Type B pancreatic cell (in vitro differentiated cells): ENCODE data around the gene COQ2. TPM values are rescaled to one million over a fixed set of nuclear protein-coding genes. Genes with fewer than 3 reads are reported as not detected.
"Not testable (repeated sequence)": the region's sequence is repeated elsewhere in the genome, so short reads cannot be mapped to it uniquely, and the experiment has no call there.

Source experiments
- DNase-seq: peaks from one replicate; pipeline ENCODE4 v3.0.0; 2021; ENCODE audit warnings: mixed read lengths; ENCODE audit not compliant: unreplicated experiment; ENCODE audit errors: extremely low spot score
- H3K27ac Mint-ChIP-seq: 2 replicates; pipeline ENCODE4 v1.8.0; 2021; ENCODE audit warnings: mild to moderate bottlenecking, mixed read lengths
- H3K27me3 Mint-ChIP-seq: 2 replicates; pipeline ENCODE4 v1.8.0; 2021; ENCODE audit warnings: mixed read lengths
- H3K36me3 Mint-ChIP-seq: 2 replicates; pipeline ENCODE4 v1.8.0; 2021; ENCODE audit warnings: mixed read lengths
- H3K4me1 Mint-ChIP-seq: one replicate; pipeline ENCODE4 v1.8.0; 2021; ENCODE audit warnings: mixed read lengths; ENCODE audit not compliant: unreplicated experiment
- H3K4me3 Mint-ChIP-seq: 2 replicates; pipeline ENCODE4 v1.8.0; 2021; ENCODE audit warnings: mild to moderate bottlenecking, mixed read lengths
- H3K9me3 Mint-ChIP-seq: 2 replicates; pipeline ENCODE4 v1.8.0; 2021; ENCODE audit warnings: mixed read lengths
- total RNA-seq: library from RNA; stranded (reverse); gene quantifications from 2 replicates; pipeline ENCODE4 v1.2.1, GENCODE V29; 2021; ENCODE audit warnings: low replicate concordance
- TF ChIP-seq, protein P1 (sequence below): fragments of 200-600 bp; sonication (generic); conservative IDR thresholded peaks from 2 replicates; pipeline ENCODE4 v1.5.0; 2021; ENCODE audit warnings: antibody characterized with exemption, mild to moderate bottlenecking

COQ2 gene
- total RNA-seq, 1 donor from 2014 or later = 16.5 TPM

DNA sequence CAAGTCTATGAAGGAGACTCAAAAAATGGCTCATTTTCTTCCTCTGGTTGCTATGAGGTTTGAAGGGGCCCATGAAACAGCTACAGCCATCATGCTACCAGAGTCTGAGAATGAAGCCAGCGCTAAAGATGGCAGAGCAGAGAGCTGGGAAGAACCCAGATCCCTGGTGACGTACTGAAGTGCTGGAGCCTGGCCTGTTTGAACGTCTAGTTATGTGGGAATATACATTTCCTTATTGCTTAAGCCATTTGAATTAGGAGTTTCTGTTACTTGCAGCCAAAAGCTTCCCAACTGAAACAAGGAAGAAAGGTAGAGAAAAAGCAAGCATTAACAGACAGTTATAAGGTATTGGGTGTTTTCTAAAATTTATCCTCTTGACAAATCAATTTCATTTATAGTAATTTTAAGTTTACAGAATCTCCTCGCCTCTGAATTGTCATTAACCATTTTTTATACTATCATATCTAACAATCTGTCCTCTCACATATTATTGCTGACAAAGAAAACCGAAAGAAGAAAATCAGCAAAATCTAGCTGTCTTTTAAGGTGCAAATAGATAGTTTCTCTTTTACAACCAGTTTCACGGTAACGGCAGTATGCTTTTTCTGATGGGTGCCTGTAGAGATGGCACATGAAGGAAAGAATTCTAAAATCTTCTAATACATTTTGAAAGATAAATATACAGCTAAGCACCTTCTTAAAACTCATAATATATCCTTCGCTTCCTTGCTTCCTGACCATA, 8.9 kb upstream of the COQ2 start:
- Mint-ChIP-seq H3K4me3 (no peak overlapping the region), H3K9me3 (peaks cover 10% of the 10 kb centered on the region), H3K36me3 (peaks cover 8% of the 10 kb centered on the region), H3K27ac (no peak overlapping the region), H3K27me3 (no peaks in the 10 kb centered on the region), H3K4me1 (no peaks in the 10 kb centered on the region)
- no peak for DNase-seq
- TF ChIP-seq, protein P1, sequence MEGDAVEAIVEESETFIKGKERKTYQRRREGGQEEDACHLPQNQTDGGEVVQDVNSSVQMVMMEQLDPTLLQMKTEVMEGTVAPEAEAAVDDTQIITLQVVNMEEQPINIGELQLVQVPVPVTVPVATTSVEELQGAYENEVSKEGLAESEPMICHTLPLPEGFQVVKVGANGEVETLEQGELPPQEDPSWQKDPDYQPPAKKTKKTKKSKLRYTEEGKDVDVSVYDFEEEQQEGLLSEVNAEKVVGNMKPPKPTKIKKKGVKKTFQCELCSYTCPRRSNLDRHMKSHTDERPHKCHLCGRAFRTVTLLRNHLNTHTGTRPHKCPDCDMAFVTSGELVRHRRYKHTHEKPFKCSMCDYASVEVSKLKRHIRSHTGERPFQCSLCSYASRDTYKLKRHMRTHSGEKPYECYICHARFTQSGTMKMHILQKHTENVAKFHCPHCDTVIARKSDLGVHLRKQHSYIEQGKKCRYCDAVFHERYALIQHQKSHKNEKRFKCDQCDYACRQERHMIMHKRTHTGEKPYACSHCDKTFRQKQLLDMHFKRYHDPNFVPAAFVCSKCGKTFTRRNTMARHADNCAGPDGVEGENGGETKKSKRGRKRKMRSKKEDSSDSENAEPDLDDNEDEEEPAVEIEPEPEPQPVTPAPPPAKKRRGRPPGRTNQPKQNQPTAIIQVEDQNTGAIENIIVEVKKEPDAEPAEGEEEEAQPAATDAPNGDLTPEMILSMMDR = no peak

DNA sequence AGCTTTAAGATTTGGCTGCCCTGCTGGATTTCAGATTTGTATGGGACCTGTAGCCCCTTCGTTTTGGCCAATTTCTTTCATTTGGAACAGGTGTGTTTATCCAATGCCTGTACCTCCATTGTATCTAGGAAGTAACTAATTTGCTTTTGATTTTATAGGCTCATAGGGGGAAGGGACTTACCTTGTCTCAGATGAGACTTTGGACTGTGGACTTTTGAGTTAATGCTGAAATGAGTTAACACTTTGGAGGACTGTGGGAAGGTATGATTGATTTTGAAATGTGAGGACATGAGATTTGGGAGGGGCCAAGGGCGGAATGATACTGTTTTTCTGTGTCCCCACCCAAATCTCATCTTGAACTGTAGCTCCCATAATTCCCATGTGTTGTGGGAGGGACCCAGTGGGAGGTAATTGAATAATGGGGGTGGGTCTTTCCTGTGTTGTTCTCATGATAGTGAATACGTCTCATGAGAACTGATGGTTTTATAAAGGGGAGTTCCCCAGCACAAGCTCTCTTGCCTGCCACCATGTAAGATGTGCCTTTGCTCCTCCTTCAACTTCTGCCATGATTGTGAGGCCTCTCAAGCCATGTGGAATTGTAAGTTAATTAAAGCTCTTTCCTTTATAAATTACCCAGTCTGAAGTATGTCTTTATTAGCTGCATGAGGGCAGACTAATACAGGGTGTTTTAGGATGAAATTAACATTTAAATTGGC, 5.6 kb upstream of the COQ2 start:
- not testable (repeated sequence) for DNase-seq

DNA sequence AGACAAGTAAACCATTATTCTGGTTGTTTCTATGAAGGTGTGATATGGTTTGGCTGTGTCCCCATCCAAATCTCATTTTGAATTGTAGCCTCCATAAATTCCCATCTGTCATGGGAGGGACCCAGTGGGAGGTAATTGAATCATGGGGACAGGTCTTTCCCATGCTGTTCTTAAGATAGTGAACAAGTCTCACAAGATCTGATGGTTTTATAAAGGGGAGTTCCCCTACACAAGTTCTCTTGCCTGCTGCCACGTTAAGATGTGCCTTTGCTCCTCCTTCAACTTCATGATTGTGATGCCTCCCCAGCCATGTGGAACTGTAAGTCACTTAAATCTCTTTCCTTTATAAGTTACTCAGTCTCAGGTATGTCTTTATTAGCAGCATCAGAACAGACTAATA, 3.8 kb upstream of the COQ2 start:
- peaks cover 12% of the 10 kb centered on the region for H3K4me1 Mint-ChIP-seq
- not testable (repeated sequence) for H3K27ac Mint-ChIP-seq, H3K27me3 Mint-ChIP-seq

More for the DNA sequence above, 5.6 kb upstream of the COQ2 start:
- not testable (repeated sequence) for H3K4me3 Mint-ChIP-seq, H3K4me1 Mint-ChIP-seq, H3K36me3 Mint-ChIP-seq, H3K27ac Mint-ChIP-seq, H3K27me3 Mint-ChIP-seq
- peaks cover 10% of the 10 kb centered on the region for H3K9me3 Mint-ChIP-seq

DNA sequence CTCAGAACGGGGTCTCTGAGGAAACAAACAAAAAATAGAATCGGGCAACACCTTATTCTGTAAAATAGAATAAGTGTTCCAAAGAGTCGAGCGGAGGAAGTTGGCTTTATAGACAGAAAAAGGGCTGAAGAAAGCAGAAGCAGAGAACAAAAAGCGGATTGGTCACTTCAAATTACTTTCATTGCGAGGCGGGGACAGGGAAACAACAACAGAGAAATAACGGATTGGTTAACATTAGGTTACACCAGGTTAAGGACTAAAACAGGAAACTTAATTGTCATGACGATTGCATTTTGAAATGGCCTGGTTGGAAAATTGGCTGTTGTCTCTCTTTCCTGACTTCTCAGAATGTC, 433 bp upstream of the COQ2 start:
- Mint-ChIP-seq H3K4me1 (peaks cover 28% of the 10 kb centered on the region), H3K27ac (peak overlapping the region; percentile 96), H3K9me3 (peaks cover 5% of the 10 kb centered on the region), H3K27me3 (peaks cover 3% of the 10 kb centered on the region), H3K36me3 (no peaks in the 10 kb centered on the region), H3K4me3 (peak overlapping the region; percentile 96)
- DNase-seq = no peak
- TF ChIP-seq, protein P1 = no peak

More for the DNA sequence above, 3.8 kb upstream of the COQ2 start:
- DNase-seq, H3K36me3 Mint-ChIP-seq, H3K4me3 Mint-ChIP-seq: not testable (repeated sequence)
- peaks cover 10% of the 10 kb centered on the region for H3K9me3 Mint-ChIP-seq

DNA sequence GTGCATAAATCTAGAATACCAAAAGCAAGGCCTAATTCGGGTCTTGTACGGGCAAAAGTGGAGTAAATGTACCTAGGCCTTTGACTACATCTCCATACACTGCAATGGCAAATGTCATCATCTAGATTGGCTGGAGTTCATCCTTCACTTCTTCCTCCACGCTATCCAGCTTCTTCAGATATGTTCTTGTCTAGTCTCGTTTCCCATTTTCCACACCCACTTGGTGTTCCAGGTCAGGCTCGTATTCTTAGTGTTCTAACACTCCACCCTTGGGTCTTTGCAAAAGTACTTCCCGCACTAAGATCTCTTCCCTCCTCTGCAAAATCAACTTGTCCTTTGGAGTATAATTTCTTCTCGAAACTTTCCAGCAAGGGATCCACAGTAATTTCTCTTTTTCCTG, 1.4 kb downstream of the COQ2 start:
- peaks cover 28% of the 10 kb centered on the region for H3K4me1 Mint-ChIP-seq
- no peak for DNase-seq
- TF ChIP-seq, protein P1 = no peak
- H3K36me3 Mint-ChIP-seq = no peaks in the 10 kb centered on the region
- peak overlapping the region; percentile 88 for H3K4me3 Mint-ChIP-seq
- peak overlapping the region; percentile 61 for H3K27ac Mint-ChIP-seq
- H3K9me3 Mint-ChIP-seq = no peaks in the 10 kb centered on the region
- peaks cover 3% of the 10 kb centered on the region for H3K27me3 Mint-ChIP-seq

DNA sequence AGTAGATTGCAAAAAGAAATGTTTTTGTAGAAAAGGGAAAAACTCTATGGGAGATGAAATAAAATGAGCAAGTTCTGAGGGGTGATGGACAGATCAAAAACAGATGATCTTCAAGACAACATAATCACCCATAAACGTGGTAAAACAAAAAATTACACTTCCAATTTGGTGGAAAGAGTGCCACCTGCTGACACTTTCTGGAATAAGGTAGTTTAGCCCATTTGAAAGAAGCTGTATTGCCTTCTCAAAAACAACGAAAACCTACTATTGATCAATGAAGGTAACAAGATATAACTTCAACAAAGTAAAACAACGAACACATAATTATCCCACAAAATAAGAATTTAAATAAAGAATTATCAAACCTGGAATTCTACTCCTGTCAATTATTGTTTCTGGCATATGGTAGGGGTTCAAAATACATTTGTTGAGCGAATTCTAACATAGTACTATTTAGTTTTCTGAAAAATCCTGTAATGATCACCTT, 2.5 kb downstream of the COQ2 start:
- no peak for DNase-seq

More for the DNA sequence above, 2.5 kb downstream of the COQ2 start:
- Mint-ChIP-seq H3K36me3 (no peaks in the 10 kb centered on the region), H3K27me3 (no peaks in the 10 kb centered on the region), H3K4me3 (peak overlapping the region; percentile 44), H3K4me1 (peaks cover 28% of the 10 kb centered on the region), H3K27ac (peak overlapping the region; percentile 8), H3K9me3 (no peaks in the 10 kb centered on the region)
- TF ChIP-seq, protein P1 = peak; percentile 86
